HG03060 (cell line): ENCODE measurements around the gene TBC1D13.

Experiments used
- ATAC-seq: cut with Tn5 transposase; IDR thresholded peaks from one replicate; pipeline ENCODE4 v1.9.1; 2021; ENCODE audit warnings: low read depth, moderate number of reproducible peaks; ENCODE audit not compliant: unreplicated experiment

TBC1D13 gene

DNA sequence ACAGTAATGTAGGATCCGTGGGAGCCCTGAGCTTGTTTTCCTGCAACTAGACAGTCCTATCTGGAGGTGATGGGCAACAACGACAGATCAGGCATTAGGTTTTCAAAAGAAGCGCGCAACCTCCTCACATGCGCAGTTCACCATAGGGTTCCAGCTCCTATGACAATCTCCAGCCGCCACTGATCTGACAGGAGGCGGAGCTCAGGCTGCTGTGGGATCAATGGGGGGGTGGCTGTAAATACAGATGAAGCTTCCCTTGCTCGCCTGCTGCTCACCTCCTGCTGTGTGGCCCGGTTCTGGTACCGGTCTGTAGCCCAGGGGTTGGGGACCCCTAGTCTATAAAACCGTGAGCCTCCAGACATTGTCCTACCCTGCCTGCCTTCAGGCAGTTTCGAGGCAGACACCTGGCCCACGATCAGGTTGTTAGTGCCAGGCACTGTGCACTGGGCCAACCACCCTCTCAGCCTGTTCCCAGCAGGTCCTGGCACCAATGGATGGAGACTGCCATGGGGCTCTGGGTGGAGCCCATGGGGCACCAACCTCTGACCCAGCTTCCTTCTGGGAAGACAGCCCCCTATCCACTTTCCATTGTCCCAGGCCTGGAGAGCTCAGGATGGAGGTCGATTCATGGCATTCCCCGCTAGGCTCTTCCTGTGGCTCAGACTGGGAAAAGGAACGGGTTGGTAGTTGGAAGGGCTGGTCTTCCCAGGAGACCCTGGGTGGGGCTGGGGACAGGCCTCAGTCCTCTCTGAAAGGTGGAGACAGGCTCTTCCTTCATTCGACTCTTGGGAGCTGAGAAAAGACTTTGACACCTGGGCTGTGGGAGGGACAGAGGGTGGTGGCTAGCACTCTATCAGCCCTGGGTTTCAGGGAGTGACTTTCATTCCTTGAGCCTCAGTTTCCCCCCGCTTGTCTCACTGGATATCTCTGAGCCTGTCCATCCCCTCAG lies 32.9 kb downstream of the TBC1D13 start:
- no peak for ATAC-seq

DNA sequence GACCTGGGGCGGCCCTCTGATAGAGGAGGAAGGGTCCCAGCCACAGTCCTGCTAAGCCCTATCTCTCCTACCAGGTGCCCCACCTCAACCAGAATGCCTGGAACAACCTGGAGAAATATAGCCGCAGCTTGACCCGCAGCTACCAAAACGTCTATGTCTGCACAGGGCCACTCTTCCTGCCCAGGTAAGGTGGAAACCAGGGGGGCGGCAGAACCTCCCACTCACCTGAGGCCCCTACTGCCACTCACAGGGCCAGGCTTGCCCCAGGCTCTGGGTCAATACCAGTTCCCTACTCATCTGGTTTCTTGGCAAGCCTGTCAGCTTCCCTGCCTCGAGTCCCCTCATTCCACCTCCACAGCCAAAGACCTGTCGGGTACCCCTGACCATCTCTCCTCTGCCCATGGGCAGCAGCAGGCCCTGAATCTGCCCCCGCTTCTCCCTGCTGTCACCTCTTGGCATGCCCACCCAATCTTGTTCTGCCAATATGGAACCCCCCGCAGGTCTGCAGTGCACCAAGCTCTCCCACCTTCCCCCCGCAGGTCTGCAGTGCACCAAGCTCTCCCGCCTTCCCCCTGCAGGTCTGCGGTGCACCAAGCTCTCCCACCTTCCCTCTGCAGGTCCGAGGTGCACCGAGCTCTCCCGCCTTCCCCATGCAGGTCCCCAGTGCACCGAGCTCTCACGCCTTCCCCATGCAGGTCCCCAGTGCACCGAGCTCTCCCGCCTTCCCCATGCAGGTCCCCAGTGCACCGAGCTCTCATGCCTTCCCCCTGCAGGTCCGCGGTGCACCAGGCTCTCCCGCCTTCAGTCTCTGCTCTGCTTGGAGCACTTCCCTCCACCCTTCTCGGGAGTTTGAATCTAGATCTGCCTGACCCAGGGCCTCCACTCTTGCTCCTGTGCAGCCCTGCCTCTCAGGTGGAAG lies 33.9 kb downstream of the TBC1D13 start:
- ATAC-seq, result no peak

GRCh38 chr9:128821584-128822406 lies 34.7 kb downstream of the TBC1D13 start:
- ATAC-seq, result no peak

GRCh38 chr9:128822407-128823042 lies 35.5 kb downstream of the TBC1D13 start:
- no peak for ATAC-seq

- ATAC-seq, result no peak
Measured at GRCh38 chr9:128823362-128823902, 36.4 kb downstream of the TBC1D13 start.

- ATAC-seq, result no peak
Measured at GRCh38 chr9:128823903-128824406, 36.9 kb downstream of the TBC1D13 start.

- ATAC-seq, result no peak
Measured at GRCh38 chr9:128824911-128825310, 37.9 kb downstream of the TBC1D13 start.

DNA sequence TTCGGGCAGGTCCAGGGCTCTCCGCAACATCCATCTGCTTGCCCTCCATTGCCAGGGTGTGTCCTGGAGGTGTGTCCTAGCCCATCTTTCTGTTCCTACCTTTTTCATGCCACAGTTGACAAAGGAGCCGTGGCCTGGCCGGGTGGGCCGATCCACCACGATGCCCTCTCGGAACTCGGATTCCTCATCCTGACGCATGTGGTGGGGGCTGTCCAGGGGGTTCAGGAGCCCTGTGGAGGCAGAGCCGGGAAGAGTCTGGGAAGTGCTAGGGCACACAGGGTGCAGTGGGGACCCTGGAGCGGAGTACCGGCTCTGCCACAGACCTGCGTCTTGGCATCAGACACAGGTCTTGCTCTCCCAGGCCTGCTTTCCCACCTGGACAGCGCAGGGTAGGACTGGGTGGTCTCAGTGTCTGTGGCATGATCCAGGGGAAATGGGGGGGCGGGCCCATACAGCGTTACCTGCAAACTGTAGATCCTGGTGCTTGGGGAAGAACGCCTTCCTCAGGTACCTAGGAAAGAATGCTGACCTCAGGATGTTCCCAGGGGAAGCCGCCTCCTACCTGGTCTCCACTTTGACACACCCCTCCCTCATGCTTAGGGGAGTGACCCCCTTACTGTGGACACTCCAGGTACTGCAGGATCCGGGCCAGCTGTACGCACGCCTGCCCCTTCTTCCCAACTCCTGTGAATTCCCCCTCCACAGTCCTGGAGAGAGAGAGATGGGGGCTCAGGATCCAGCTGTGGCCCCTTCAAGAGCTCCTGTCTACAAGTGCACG lies 39.1 kb downstream of the TBC1D13 start:
- no peak for ATAC-seq

GRCh38 chr9:128828267-128828666 lies 41.2 kb downstream of the TBC1D13 start:
- no peak for ATAC-seq

DNA sequence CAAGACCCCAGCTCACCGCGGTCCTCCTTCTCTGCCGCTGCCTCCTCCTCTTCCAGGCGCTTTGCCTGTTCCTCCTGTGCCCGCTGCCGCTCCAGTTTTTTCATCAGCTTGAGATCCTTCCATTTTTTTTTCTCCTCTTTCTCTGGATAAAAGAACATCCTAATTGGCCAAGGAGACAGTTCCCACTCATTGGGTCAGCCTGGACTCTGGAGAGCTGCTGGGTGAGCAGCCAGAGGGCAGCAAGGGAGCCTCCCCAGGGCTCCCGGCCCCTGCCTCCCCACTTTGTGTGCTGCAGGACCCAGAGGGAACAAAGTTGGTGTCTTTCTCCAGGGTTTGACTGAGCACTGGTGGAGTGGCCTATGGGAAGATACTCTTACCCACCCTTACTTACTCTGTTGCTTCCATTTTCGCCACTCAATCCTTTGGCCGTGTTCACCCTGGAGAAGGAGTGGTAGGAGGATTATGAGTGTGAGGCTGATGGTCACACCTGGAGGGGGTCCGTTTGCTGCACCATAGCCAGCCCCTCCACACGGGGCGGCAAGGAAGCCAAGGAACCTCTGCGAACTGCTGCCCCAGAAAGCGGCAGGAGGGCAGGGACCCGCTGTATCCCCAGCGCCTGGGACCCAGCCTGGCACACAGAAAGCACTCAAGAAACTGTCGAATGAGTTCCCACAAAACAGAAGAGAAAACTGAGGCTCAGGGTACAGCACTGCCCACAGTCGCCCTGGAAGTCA lies 41.8 kb downstream of the TBC1D13 start:
- ATAC-seq, result no peak

DNA sequence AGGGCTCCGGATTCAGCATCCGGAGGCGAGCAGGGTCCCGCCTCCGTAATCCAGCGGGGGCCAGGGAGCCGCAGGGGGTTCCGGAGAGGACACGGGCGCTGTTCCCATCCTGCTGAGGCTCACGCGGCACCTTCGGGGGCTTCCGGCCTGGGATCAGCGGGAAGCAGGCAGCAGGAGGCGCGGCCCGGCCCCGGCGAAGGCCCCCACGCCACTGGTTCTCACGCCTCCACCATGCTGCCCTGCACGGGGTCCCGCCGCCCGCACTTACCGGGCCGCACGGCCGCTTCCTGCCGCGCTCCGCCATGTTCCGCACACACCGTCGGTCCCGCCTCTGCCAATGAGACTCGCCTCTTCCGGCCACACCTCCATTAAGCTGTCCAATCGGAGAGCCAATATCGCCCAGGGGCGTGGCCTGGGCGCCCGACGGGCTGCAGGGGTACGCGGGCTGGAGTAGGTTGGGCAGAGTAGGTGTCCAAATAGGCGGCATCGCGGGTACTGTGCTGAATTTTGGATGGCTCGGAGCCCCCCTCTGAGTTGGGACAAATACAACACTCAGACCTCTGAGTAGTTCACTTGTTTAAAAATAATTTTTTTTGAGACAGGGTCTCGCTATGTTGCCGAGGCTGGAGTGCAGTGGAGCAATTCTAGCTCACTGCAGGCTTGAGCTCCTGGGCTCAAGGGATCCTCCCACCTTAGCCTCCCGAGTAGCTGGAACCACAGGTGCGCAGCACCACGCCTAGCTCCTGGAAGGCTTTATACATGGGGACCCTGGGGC lies 42.6 kb downstream of the TBC1D13 start, which contains the start of gene SPOUT1:
Gene SPOUT1, minus strand, starts transcription at position 318 of the 775 bp plus-strand sequence. Its CDS starts 14 bp downstream, at position 304.
- peak; percentile 73 for ATAC-seq

DNA sequence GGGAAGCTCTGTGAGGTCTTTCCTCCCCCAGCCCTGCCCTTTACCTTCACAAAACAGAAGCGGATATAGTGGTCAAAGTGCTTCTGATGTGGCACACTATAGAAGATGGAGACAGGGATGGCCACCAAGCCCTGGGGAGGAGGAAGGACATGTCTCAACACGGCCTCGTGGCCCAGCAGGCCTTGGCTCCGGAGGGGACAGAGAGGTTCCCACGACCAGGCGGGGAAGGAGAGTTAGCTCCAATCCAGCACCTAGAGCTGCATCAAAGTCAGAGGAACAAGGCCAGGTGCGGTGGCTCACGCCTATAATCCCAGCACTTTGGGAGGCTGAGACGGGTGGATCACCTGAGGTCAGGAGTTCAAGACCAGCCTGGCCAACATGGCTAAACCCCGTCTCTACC lies 46.6 kb downstream of the TBC1D13 start:
- ATAC-seq, result no peak

GRCh38 chr9:128835246-128836210 lies 48.5 kb downstream of the TBC1D13 start:
- no peak for ATAC-seq

GRCh38 chr9:128836509-128837145 lies 49.6 kb downstream of the TBC1D13 start:
- ATAC-seq, result no peak

GRCh38 chr9:128838338-128838737 lies 51.3 kb downstream of the TBC1D13 start:
- no peak for ATAC-seq

- no peak for ATAC-seq
Measured at GRCh38 chr9:128840524-128840923, 53.5 kb downstream of the TBC1D13 start.
